Muscle layer of colon (tissue), 2 donors: Measurements from ENCODE around the gene NEDD4L.
A peak's percentile ranks its signal among the peaks of the same experiment; 100 is the strongest.

Experiments
- H3K27ac ChIP-seq: one replicate; pipeline ENCODE4 v1.7.0; 2013; ENCODE audit warnings: low read depth, mild to moderate bottlenecking, low read length, moderate library complexity
- H3K27me3 ChIP-seq, 2 donors: one replicate each; pipeline ENCODE4 v1.7.0; 2013; ENCODE audit warnings: low read length in 2 of 2, mild to moderate bottlenecking in 2 of 2; ENCODE audit not compliant: insufficient read depth in 2 of 2, control insufficient read depth in 1 of 2
- H3K36me3 ChIP-seq: one replicate; pipeline ENCODE4 v1.7.0; 2013; ENCODE audit warnings: mild to moderate bottlenecking, low read length; ENCODE audit not compliant: insufficient read depth
- H3K4me1 ChIP-seq: one replicate; pipeline ENCODE4 v1.7.0; 2013; ENCODE audit warnings: mild to moderate bottlenecking, low read length; ENCODE audit not compliant: insufficient read depth
- H3K4me3 ChIP-seq, 2 donors: one replicate each; pipeline ENCODE4 v1.7.0; 2013; ENCODE audit warnings: low read length in 2 of 2, low read depth in 1 of 2, mild to moderate bottlenecking in 1 of 2, moderate library complexity in 1 of 2
- H3K9ac ChIP-seq: one replicate; pipeline ENCODE4 v1.7.0; 2013; ENCODE audit warnings: low read length
- H3K9me3 ChIP-seq: one replicate; pipeline ENCODE4 v1.7.0; 2013; ENCODE audit warnings: mild to moderate bottlenecking, low read length
- donor health status: abdominal sarcoma.
- donor health status: Adenocarcinoma of cecum.

The NEDD4L gene

GRCh38 chr18:58402951-58403702 lies 359.1 kb downstream of the NEDD4L start:
- Histone ChIP-seq H3K27ac (no peak overlapping the region), H3K27me3 (no peaks in the 10 kb centered on the region), H3K36me3 (no peaks in the 10 kb centered on the region), H3K9me3 (no peaks in the 10 kb centered on the region), H3K9ac (no peak overlapping the region), H3K4me3 (peak overlapping the region in 1 of 2 donors; percentile 17), H3K4me1 (peaks cover 23% of the 10 kb centered on the region)

- Histone ChIP-seq H3K9ac (no peak overlapping the region), H3K4me3 (no peak overlapping the region), H3K27ac (no peak overlapping the region), H3K36me3 (no peaks in the 10 kb centered on the region), H3K27me3 (no peaks in the 10 kb centered on the region), H3K9me3 (no peaks in the 10 kb centered on the region), H3K4me1 (peaks cover 23% of the 10 kb centered on the region)
Observed at GRCh38 chr18:58403799-58404455, 359.9 kb downstream of the NEDD4L start.

DNA sequence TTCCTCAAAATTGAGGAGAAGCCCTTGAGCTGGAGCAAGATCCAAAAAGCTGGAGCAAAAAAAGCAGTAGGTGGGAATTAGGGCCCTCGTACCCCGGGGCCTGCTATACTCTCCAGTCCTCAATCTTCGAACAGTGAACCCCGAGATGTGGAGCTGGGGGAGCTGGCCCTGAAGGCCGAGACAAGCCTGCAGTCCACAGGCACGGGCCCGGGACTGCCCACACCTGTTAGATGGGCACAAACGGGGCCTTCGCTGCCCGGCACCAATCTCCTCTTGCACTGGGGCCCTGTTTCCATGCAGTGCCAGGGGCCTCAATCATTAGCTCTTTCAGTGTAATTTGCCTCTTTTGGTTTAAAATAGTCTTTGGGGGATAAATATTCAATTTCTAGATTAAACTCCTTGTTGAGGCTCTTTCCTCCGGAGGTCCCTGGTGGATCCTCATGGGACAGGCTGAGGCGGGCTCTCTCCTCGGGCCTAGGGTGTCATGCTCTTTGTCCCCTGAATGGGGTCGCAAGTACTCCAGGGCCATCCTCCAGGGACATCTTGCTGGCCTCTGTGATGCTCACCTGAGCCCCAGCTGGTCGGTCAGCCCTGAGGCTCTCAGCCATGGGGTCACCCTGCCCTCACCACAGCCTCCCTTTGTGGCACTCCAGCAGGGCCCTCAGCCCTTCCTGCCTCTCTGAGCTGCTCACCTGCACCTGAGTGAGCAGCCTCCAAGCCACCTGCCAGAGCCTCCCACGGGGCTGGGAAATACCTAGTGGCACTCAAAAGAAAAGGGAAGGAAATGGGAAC lies 361.3 kb downstream of the NEDD4L start:
- no peaks in the 10 kb centered on the region for H3K36me3 ChIP-seq
- no peaks in the 10 kb centered on the region for H3K9me3 ChIP-seq
- no peaks in the 10 kb centered on the region for H3K27me3 ChIP-seq
- H3K27ac ChIP-seq = no peak overlapping the region
- peaks cover 23% of the 10 kb centered on the region for H3K4me1 ChIP-seq
- H3K4me3 ChIP-seq = no peak overlapping the region
- H3K9ac ChIP-seq = no peak overlapping the region

DNA sequence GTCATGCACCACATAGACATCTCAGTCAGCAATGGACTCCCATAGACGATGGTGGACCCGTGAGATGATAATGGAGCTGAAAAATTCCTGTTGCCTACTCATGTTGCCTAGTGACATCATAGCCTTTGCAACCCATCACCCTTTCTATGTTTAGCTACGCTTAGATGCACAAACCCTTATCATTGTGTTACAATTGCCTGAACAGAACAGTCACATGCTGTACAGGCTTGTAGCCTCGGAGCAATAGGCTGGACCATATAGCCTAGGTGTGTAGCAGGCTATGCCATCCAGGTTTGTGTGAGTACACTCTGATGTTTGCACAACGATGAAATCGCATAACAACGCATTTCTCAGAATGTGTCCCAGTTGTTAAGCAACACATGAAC lies 363.2 kb downstream of the NEDD4L start:
- H3K27ac ChIP-seq = no peak overlapping the region

DNA sequence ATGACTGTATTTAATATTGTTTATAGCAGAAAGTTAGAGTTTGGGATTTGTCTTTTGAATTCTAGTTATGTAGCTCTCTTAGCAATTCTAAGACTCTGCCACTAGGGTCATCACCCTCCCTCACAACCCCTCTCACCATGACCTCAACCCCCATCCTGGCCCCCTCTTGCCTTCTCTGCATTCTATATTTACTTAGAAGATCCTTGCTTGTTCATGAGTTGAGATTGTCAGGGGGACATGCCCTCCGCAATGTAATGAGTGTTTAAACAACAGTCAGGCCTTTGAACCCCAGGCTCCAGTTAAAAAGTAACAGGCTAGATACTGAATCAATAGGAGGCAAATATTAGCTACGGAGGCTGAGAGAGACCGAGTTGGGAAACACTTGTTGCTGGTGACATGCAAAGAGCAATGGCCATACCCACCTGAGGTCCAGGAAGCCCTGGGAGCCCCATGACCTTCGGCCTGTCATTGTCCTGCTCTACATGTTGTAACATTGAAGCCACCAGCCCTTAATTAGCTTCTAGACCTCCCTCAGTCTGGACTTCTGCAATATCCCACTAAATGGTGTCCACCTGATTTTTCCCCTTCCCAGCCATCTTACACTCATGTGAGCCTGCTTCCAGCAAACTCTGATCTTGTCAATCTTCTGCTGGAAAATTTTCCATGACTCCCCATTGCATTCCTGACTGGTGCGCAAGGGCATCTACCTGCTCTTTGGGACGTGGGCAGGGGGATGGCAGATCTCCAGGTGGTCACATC lies 363.8 kb downstream of the NEDD4L start:
- H3K9ac ChIP-seq = no peak overlapping the region
- no peak overlapping the region for H3K27ac ChIP-seq
- no peaks in the 10 kb centered on the region for H3K36me3 ChIP-seq
- no peak overlapping the region for H3K4me3 ChIP-seq
- H3K27me3 ChIP-seq = no peaks in the 10 kb centered on the region
- H3K9me3 ChIP-seq = no peaks in the 10 kb centered on the region
- peaks cover 12% of the 10 kb centered on the region for H3K4me1 ChIP-seq

More for the DNA sequence above, 363.2 kb downstream of the NEDD4L start:
- H3K9ac ChIP-seq = no peak overlapping the region
- H3K4me1 ChIP-seq = peaks cover 18% of the 10 kb centered on the region
- no peak overlapping the region for H3K4me3 ChIP-seq
- H3K36me3 ChIP-seq = no peaks in the 10 kb centered on the region
- H3K9me3 ChIP-seq = no peaks in the 10 kb centered on the region
- H3K27me3 ChIP-seq = no peaks in the 10 kb centered on the region

DNA sequence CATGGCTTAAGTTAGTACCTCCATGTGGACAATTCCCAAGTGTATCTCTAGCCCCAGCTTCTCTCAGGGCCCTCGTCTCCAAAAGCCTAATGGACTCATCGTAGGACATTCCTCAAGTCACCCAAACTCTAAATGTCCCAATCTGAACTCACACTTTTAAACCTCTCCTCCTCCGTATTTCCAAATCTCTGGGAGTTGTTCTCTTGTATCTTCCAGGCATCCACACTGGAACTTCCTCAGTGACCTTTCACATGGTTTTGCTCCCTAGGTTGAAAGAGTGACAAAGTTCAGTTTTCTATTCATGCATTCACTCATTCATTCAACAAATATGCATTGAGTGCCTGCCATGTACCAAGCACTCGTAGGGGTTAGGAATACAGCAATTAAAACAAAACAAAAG lies 364.6 kb downstream of the NEDD4L start:
- H3K9me3 ChIP-seq = no peaks in the 10 kb centered on the region
- H3K9ac ChIP-seq = no peak overlapping the region
- H3K36me3 ChIP-seq = no peaks in the 10 kb centered on the region

DNA sequence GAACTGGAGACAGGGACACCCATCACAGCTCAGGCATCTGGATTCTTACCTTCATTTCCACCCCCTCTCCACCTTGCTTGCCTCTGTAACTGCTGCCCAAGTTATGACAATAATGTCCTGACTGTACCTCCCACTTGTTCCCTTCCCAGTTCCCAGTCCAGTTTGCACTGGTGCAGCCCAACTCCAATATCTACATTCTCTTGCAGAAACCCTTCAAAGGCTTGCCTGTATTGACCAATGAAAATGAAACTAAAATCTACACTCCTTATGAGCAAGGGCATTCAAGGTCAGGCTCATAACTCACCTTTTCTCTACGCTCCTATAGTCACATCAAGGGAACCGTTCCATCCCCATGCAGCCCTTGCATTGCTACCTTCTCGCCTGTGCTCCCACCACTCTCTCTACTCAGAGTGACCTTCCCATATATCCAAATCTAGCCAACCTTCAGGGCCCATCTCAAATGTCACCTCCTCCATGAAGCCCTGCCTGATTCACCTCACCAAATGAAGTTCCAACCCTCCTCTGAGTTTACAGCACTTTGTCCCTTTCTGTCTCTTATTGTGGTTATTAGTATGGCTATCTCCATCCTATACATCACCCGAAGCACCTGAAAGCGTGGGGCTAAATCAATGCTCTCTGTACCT lies 365.9 kb downstream of the NEDD4L start:
- Histone ChIP-seq H3K27ac (no peak overlapping the region), H3K4me3 (no peak overlapping the region), H3K36me3 (no peaks in the 10 kb centered on the region), H3K9ac (no peak overlapping the region), H3K9me3 (no peaks in the 10 kb centered on the region), H3K4me1 (no peaks in the 10 kb centered on the region), H3K27me3 (no peaks in the 10 kb centered on the region)

More for the DNA sequence above, 364.6 kb downstream of the NEDD4L start:
- Histone ChIP-seq H3K27me3 (no peaks in the 10 kb centered on the region), H3K4me3 (no peak overlapping the region), H3K4me1 (peaks cover 4% of the 10 kb centered on the region), H3K27ac (no peak overlapping the region)

DNA sequence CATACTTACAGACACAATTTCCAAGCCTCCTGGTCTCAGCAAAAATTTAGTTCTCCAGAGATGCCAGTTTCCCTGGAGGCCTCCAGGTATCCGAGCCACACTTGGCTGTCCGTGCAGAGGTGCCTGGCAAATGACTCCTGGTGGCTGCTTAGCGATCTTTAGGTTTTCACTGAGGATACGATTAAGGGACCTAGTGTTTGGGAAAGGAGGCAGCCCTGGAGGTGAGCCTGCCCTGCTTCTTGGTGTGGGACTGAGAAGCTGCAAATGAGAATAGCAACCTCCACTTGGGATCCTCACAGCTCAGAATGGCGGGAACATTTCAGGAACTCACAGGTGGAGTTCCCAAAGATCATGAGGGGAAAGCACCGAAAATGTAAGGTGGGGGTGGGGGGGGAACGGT lies 367.3 kb downstream of the NEDD4L start:
- H3K36me3 ChIP-seq = no peaks in the 10 kb centered on the region
- no peaks in the 10 kb centered on the region for H3K27me3 ChIP-seq
- H3K27ac ChIP-seq = no peak overlapping the region
- no peaks in the 10 kb centered on the region for H3K9me3 ChIP-seq
- no peak overlapping the region for H3K9ac ChIP-seq
- H3K4me3 ChIP-seq = no peak overlapping the region
- H3K4me1 ChIP-seq = no peaks in the 10 kb centered on the region

DNA sequence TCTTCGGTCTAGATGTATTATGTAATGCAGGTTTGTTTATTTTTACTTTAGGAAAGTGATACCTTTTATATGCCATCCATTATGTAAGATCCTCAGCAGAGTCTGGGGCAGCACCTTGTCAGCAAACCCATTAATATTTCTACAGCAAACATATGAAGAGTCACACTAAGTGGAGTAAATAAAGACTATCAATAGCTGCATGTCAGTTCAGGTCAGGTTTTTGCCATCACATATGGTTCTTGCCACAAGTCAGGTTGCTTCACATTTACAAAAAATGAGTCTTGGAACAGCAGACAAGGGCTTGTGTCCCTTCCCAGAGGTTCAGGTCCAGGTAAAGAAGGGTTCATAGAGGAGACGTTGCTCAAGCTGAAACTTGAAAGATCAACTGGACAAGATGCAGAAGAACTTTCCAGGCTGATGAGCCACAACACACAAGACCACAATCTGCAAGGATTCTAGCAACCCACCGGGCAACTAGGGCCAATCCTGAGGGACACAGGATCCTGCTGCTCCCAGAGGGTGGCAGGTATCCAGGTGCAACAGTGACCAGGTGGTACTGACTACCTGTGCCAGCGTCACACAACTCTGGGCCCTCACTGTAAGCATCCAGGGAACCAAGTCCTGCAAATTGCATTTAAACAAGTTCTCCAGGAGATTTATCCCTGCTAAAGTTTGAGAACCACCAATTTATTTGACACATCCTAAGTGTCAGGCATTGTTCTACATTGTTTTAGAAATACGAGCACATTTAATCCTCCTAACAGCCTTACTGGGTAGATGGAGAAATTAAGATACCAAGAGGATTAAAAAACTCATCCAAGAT lies 369.0 kb downstream of the NEDD4L start:
- Histone ChIP-seq H3K9ac (no peak overlapping the region), H3K9me3 (no peaks in the 10 kb centered on the region), H3K36me3 (no peaks in the 10 kb centered on the region), H3K27ac (no peak overlapping the region), H3K27me3 (no peaks in the 10 kb centered on the region), H3K4me1 (peaks cover 17% of the 10 kb centered on the region), H3K4me3 (no peak overlapping the region)
